Osteoblast (primary cell): ENCODE data around the gene JCAD. TPM values are rescaled to one million over a fixed set of nuclear protein-coding genes. Genes with fewer than 3 reads are reported as not detected.

Source experiments
- DNase-seq: peaks from one replicate; pipeline ENCODE4 v3.0.0; 2011; ENCODE audit warnings: low spot score, mixed read lengths; ENCODE audit not compliant: insufficient read length; ENCODE audit errors: missing footprints
- H2AFZ ChIP-seq: 2 replicates; pipeline ENCODE4 v1.6.0; 2011; ENCODE audit warnings: mild to moderate bottlenecking, low read length
- H3K27ac ChIP-seq: 2 replicates; pipeline ENCODE4 v1.5.1; 2011; ENCODE audit warnings: mild to moderate bottlenecking, low read depth, low read length, moderate library complexity
- H3K27me3 ChIP-seq: 2 replicates; pipeline ENCODE4 v1.6.0; 2012; ENCODE audit warnings: mild to moderate bottlenecking, control low read depth, inconsistent platforms, low read length, moderate library complexity; ENCODE audit not compliant: insufficient read depth
- H3K36me3 ChIP-seq: 2 replicates; pipeline ENCODE4 v1.5.1; 2011; ENCODE audit warnings: mild to moderate bottlenecking, low read length, control low read depth, moderate library complexity; ENCODE audit not compliant: insufficient read depth
- H3K4me1 ChIP-seq: 2 replicates; pipeline ENCODE4 v1.5.1; 2011; ENCODE audit warnings: mild to moderate bottlenecking, low read length, control low read depth, moderate library complexity; ENCODE audit not compliant: insufficient read depth
- H3K4me2 ChIP-seq: 2 replicates; pipeline ENCODE4 v1.6.0; 2011; ENCODE audit warnings: mild to moderate bottlenecking, low read length; ENCODE audit not compliant: insufficient read depth
- H3K4me3 ChIP-seq: fragments of 200-600 bp; sonication (generic); 3 replicates; pipeline ENCODE4 v1.5.1; 2012; ENCODE audit warnings: mild to moderate bottlenecking, low read length, inconsistent platforms; ENCODE audit not compliant: insufficient read depth
- H3K79me2 ChIP-seq: 2 replicates; pipeline ENCODE4 v1.6.0; 2012; ENCODE audit warnings: mild to moderate bottlenecking, low read length, control low read depth, inconsistent platforms; ENCODE audit not compliant: insufficient read depth
- H3K9me3 ChIP-seq: 2 replicates; pipeline ENCODE4 v1.5.1; 2011; ENCODE audit warnings: low read depth, low read length, control low read depth
- H4K20me1 ChIP-seq: 2 replicates; pipeline ENCODE4 v1.6.0; 2012; ENCODE audit warnings: mild to moderate bottlenecking, low read length, control low read depth; ENCODE audit not compliant: insufficient read depth
- total RNA-seq: library from RNA; depleted of rRNA; stranded (reverse); fragments of >200 nt; gene quantifications from 2 replicates; pipeline ENCODE4 v1.2.3, GENCODE V29; 2012
- TF ChIP-seq, protein P1 (sequence below): IDR thresholded peaks from 2 replicates; pipeline ENCODE4 v1.5.1; 2011; ENCODE audit warnings: mild to moderate bottlenecking, low read depth, low read length, moderate library complexity; ENCODE audit errors: extremely low read depth

The JCAD gene
- total RNA-seq, 1 donor: 47.0 TPM

DNA sequence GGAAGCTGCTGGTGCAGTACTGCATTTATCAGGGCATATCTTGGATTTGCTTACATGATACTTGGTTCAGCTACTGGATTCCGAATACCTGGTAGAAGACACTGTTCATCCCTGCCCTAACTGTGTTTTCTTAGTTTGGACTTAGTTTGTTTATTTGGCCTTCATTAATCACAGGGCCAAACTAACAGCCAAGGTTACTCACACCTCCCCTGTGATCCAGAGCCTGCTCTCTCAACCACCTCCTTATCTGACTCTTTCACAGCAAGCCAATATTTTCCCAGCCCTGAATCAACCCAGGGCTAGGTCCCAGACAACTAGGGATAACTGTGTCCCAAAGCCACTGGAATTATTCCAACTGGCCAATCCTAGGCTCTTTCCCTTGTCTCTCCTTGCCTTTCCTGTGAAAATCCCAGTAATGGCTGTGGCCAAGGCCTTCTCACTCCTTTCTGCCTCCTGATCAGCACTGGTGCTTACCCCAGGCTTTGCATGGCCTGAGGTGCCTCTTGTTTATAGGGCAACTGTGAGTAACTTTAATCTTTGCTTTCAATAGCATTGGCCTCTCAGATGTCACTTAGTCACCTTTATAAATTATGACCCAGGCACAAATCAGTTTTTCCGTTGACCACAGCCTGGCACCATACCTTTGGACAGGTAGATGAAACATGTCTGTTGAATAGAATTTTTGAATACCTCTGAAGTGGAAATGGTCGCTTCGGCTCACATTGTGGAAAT is 9.3 kb upstream of the JCAD start:
- Histone ChIP-seq H3K4me2 (no peak overlapping the region), H3K27me3 (no peaks in the 10 kb centered on the region), H3K9me3 (no peaks in the 10 kb centered on the region), H3K79me2 (no peaks in the 10 kb centered on the region), H3K27ac (no peak overlapping the region), H3K4me3 (no peak overlapping the region), H3K36me3 (no peaks in the 10 kb centered on the region), H4K20me1 (no peaks in the 10 kb centered on the region), H2AFZ (no peak overlapping the region), H3K4me1 (peaks cover 5% of the 10 kb centered on the region)
- TF ChIP-seq, protein P1, sequence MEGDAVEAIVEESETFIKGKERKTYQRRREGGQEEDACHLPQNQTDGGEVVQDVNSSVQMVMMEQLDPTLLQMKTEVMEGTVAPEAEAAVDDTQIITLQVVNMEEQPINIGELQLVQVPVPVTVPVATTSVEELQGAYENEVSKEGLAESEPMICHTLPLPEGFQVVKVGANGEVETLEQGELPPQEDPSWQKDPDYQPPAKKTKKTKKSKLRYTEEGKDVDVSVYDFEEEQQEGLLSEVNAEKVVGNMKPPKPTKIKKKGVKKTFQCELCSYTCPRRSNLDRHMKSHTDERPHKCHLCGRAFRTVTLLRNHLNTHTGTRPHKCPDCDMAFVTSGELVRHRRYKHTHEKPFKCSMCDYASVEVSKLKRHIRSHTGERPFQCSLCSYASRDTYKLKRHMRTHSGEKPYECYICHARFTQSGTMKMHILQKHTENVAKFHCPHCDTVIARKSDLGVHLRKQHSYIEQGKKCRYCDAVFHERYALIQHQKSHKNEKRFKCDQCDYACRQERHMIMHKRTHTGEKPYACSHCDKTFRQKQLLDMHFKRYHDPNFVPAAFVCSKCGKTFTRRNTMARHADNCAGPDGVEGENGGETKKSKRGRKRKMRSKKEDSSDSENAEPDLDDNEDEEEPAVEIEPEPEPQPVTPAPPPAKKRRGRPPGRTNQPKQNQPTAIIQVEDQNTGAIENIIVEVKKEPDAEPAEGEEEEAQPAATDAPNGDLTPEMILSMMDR: no peak
- no peak for DNase-seq

DNA sequence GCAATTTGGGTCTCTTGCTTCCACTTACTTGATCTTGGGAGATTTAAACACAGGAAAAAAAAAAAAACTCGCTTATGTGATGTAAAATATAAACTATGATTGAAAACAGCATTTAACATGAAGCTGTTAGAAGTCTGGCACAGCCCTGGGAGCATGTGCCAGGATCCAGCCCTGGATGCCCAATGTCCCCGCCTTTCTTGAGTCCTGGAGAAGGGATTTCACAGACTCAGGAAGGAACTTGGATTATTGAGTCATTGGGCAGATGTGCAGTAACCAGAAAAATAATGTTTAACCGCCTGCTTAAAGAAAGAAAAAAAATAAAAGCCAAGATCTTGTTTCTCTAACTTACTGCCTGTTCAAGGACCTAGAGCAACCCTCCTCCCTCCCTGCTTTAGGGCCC is 3.7 kb upstream of the JCAD start:
- peaks cover 16% of the 10 kb centered on the region for H3K79me2 ChIP-seq
- peak; percentile 82 for DNase-seq
- H2AFZ ChIP-seq: peak overlapping the region; percentile 25
- H3K4me3 ChIP-seq: no peak overlapping the region
- H3K27me3 ChIP-seq: no peaks in the 10 kb centered on the region
- no peaks in the 10 kb centered on the region for H3K36me3 ChIP-seq
- H3K4me2 ChIP-seq: no peak overlapping the region
- peak overlapping the region; percentile 70 for H3K27ac ChIP-seq
- H3K9me3 ChIP-seq: no peaks in the 10 kb centered on the region
- H3K4me1 ChIP-seq: peaks cover 33% of the 10 kb centered on the region
- H4K20me1 ChIP-seq: no peaks in the 10 kb centered on the region
- TF ChIP-seq, protein P1: no peak

DNA sequence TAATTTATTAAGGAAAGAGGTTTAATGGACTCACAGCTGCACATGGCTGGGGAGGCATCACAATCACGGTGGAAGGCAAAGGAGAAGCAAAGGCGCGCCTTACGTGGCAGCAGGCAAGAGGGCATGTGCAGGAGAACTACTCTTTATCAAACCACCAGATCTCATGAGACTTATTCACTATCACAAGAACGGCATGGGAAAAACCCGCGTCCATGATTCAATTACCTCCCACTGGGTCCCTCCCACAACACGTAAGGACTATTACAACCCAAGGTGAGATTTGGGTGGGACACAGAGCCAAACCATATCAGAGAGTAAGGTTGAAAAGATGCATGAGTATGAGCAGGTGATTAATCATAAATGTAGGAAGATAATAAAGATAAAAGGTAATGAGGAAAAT is 3.2 kb upstream of the JCAD start:
- H2AFZ ChIP-seq: no peak overlapping the region
- TF ChIP-seq, protein P1: no peak
- DNase-seq: no peak
- H3K27me3 ChIP-seq: no peaks in the 10 kb centered on the region
- peaks cover 38% of the 10 kb centered on the region for H3K4me1 ChIP-seq
- peak overlapping the region; percentile 70 for H3K27ac ChIP-seq
- H3K79me2 ChIP-seq: peaks cover 22% of the 10 kb centered on the region
- no peak overlapping the region for H3K4me3 ChIP-seq
- peak overlapping the region; percentile 7 for H3K4me2 ChIP-seq
- no peaks in the 10 kb centered on the region for H3K36me3 ChIP-seq
- H3K9me3 ChIP-seq: no peaks in the 10 kb centered on the region
- H4K20me1 ChIP-seq: peaks cover 3% of the 10 kb centered on the region

DNA sequence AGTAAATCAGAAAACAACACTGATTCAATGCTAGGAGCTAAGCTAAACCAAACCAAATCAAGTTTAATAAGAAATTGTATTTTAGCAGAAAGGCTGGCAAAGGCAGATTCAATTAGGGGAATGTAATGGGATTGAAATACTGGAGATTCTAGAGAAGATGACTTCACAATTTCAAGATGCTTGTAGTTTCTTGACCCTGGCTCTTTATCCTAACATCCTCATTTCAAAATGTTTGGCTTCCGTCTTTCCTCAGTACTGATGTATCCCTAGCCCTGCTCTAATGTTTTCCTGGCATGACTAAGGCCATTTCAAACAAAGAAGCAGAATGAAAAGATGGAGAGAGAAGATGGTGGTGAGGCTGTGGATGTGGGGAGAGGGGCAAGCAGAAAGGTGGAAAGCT is 2.7 kb upstream of the JCAD start:
- Histone ChIP-seq H3K27ac (peak overlapping the region; percentile 70), H3K4me2 (peak overlapping the region; percentile 5), H3K27me3 (no peaks in the 10 kb centered on the region), H3K4me1 (peaks cover 43% of the 10 kb centered on the region), H3K4me3 (no peak overlapping the region), H3K9me3 (no peaks in the 10 kb centered on the region), H2AFZ (no peak overlapping the region), H3K36me3 (no peaks in the 10 kb centered on the region), H3K79me2 (peaks cover 27% of the 10 kb centered on the region), H4K20me1 (peaks cover 3% of the 10 kb centered on the region)
- TF ChIP-seq, protein P1: no peak
- DNase-seq: peak; percentile 91
